GM12865 (cell line): ENCODE data around the gene PCDH9.

Source experiments
- DNase-seq: peaks from one replicate; pipeline ENCODE4 v3.0.0; 2010; ENCODE audit warnings: low read depth
- H3K4me3 ChIP-seq: 2 replicates; pipeline ENCODE4 v1.5.1; 2011; ENCODE audit warnings: mild to moderate bottlenecking, low read depth, low read length, control low read depth
- CTCF ChIP-seq: IDR thresholded peaks from 2 replicates; pipeline ENCODE4 v1.5.1; 2011; ENCODE audit warnings: low read length, control low read depth, low read depth, inconsistent platforms; ENCODE audit not compliant: insufficient read depth; ENCODE audit errors: missing control alignments

PCDH9 gene

DNA sequence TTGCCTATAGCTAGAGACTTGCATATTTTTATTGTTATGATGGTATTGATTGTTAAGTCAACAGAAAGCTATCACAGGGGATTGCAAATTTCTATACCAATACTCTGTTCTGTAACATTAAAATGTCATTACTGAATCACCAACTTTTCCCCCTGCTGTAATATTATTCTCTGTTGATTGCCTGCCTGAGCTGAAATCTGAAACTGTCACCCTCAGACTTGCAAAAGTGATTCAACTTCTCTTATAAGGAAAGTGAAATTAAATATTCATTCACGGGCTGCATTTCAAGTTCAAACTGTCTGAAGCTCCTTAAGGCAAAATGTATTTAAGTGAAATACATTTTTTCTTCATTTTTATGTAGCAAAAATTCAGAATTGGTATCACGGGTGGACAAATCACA is 723.2 kb downstream of the PCDH9 start:
- DNase-seq: no peak
- H3K4me3 ChIP-seq: no peak overlapping the region
- no peak for TF ChIP-seq CTCF

DNA sequence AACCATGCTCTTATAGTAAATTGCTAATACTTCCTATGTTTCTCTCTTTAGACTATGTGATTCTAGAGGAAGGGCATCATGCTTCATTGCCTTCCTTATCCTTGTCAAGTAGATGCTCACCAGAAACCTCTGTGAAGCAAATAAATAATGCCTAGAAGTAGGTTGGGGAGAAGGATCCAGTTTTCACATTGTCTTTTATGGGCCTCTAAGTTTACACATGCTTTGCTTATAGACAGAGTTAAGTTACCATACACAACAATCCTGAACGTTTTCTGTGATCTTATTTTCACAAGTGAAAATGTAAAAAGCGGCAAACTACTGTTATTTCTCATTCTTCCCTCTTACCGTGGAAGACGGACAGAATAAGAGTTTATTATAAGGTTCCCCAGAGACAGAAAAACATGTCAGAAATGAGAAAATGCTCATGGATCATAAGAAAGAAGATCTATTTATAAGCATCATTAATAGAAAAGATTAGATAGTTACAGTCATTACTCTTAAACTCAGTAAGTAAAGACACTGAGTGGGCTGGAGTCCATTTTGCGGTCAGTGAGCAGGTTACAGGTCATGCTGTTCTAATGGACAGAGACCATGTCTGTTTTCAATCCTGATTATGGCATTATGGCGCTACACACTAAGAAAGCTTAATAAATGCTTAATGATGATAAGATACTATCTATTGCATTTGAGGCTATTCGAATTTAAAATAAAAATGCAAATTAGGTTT is 723.9 kb downstream of the PCDH9 start:
- no peak for TF ChIP-seq CTCF
- DNase-seq: no peak
- H3K4me3 ChIP-seq: no peak overlapping the region

DNA sequence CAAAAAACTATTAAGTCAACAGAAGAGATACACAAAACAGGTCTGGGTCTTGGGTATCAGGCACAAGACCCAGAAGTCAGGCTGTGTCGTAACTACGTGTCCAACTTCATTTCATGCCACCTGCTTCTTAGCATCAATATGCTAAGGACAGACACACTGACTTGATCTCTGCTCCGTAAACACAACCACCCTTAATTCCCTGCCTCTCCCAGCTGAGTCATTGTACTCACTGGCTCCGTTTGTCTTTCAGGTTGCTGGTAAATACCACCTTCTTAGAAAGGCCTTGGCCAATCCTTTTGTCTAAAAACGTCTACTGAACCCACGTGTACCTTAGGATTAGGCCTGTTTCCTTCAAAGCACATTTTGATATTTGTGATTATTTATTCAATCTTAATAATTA is 726.2 kb downstream of the PCDH9 start:
- DNase-seq: no peak
- H3K4me3 ChIP-seq: no peak overlapping the region
- no peak for TF ChIP-seq CTCF

GRCh38 chr13:66501181-66501580 is 729.0 kb downstream of the PCDH9 start:
- no peak for DNase-seq
- no peak for TF ChIP-seq CTCF
- no peak overlapping the region for H3K4me3 ChIP-seq

GRCh38 chr13:66492479-66492878 is 737.7 kb downstream of the PCDH9 start:
- DNase-seq: peak; percentile 2
- no peak overlapping the region for H3K4me3 ChIP-seq
- no peak for TF ChIP-seq CTCF

DNA sequence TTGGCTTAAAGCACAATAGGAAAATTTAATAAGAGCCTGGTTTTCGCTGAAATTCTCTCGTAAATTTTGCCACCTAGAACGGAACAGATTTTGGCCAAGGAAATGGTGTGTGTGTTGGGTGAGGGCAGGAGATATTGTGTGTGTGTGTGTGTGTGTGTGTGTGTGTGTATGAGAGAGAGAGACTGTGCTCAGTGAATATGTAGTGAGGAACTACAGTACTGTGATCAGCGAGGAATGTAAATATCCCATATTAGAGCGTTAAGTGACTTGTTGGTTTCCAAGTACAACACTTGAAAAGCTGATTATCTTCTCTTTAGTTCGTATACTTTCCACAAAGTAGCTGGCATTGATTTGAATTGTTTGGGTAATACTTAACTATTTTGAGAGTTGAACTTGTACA is 738.9 kb downstream of the PCDH9 start:
- no peak for TF ChIP-seq CTCF
- H3K4me3 ChIP-seq: no peak overlapping the region
- no peak for DNase-seq

- H3K4me3 ChIP-seq: no peak overlapping the region
- TF ChIP-seq CTCF: no peak
- no peak for DNase-seq
Observed at GRCh38 chr13:66489586-66489985, 740.5 kb downstream of the PCDH9 start.
